Activated T-helper 1 cell treated with anti-CD3 and anti-CD28 coated beads, Interleukin-2, amount 50 U/mL, for 16 hours (primary cell): ENCODE data around the gene C2orf49.
A peak's percentile ranks its signal among the peaks of the same experiment; 100 is the strongest.
"Not testable (repeated sequence)": the region's sequence is repeated elsewhere in the genome, so short reads cannot be mapped to it uniquely, and the experiment has no call there.

ENCODE experiments used
- DNase-seq, 2 donors: peaks; one replicate each; pipeline ENCODE4 v3.0.0-alpha.2; 2020; ENCODE audit warnings: low read depth in 1 of 2, low spot score in 1 of 2

C2orf49 gene

GRCh38 chr2:105320651-105321215 is 16.6 kb upstream of the C2orf49 start:
- DNase-seq: no peak

- no peak for DNase-seq
Observed at GRCh38 chr2:105321875-105322646, 15.3 kb upstream of the C2orf49 start.

- no peak for DNase-seq
Observed at GRCh38 chr2:105323111-105323510, 14.2 kb upstream of the C2orf49 start.

GRCh38 chr2:105324101-105324500 is 13.2 kb upstream of the C2orf49 start:
- DNase-seq: no peak

- no peak for DNase-seq
Observed at GRCh38 chr2:105324732-105325131, 12.6 kb upstream of the C2orf49 start.

- no peak for DNase-seq
Observed at GRCh38 chr2:105325389-105325963, 11.9 kb upstream of the C2orf49 start.

GRCh38 chr2:105327271-105327670 is 10.1 kb upstream of the C2orf49 start:
- not testable (repeated sequence) for DNase-seq

- no peak for DNase-seq
Observed at GRCh38 chr2:105327690-105328089, 9.7 kb upstream of the C2orf49 start.

- no peak for DNase-seq
Observed at GRCh38 chr2:105328281-105329196, 8.8 kb upstream of the C2orf49 start.

- no peak for DNase-seq
Observed at GRCh38 chr2:105329197-105329554, 8.2 kb upstream of the C2orf49 start.

GRCh38 chr2:105329561-105330495 is 7.5 kb upstream of the C2orf49 start, which contains the start of gene TGFBRAP1:
Gene TGFBRAP1, minus strand, starts transcription at chr2:105329735. Its CDS starts 21,434 bp downstream, at chr2:105308301.
- DNase-seq: peak; percentile 28 to 39

GRCh38 chr2:105330681-105331375 is 6.5 kb upstream of the C2orf49 start:
- no peak for DNase-seq

GRCh38 chr2:105334211-105334610 is 3.1 kb upstream of the C2orf49 start:
- DNase-seq: no peak

GRCh38 chr2:105335469-105335868 is 1.9 kb upstream of the C2orf49 start:
- DNase-seq: no peak

- DNase-seq: no peak
Observed at GRCh38 chr2:105336786-105337121, 586 bp upstream of the C2orf49 start.

- DNase-seq: no peak
Observed at GRCh38 chr2:105338020-105338385, 663 bp downstream of the C2orf49 start.

- DNase-seq: no peak
Observed at GRCh38 chr2:105339414-105339813, 2.1 kb downstream of the C2orf49 start.

- DNase-seq: no peak
Observed at GRCh38 chr2:105344704-105345345, 7.5 kb downstream of the C2orf49 start.

GRCh38 chr2:105357122-105357521 is 19.8 kb downstream of the C2orf49 start:
- DNase-seq: no peak
